ENCODE results near the gene CDC73.

Gene CDC73

DNA sequence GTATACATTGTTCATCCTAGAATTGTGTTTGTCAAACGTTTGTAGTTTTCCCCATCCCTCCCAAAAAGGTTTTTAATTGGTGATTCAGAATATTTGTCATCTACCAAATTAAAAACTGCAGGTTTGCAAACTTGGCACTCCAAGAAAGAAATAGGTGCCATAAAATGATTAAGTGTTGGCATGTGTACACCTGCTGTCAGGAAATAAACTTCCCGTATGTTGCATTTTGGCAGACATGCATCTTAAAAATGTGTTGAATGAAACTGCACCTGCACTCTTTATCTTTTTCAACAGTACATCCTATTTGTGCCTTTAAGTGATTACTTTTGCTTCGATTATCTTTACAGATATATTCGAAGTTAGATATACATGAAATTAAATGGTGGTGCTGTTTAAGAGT, 57.3 kb downstream of the CDC73 start:
- H3K4me1 ChIP-seq (ENCODE audit: low read length) = no peaks in the 10 kb centered on the region
- H2AFZ ChIP-seq (ENCODE audit: low read depth, low read length) = no peak overlapping the region
- no peak overlapping the region for H3K27ac ChIP-seq (ENCODE audit: low read length)
- TF ChIP-seq, protein P1, sequence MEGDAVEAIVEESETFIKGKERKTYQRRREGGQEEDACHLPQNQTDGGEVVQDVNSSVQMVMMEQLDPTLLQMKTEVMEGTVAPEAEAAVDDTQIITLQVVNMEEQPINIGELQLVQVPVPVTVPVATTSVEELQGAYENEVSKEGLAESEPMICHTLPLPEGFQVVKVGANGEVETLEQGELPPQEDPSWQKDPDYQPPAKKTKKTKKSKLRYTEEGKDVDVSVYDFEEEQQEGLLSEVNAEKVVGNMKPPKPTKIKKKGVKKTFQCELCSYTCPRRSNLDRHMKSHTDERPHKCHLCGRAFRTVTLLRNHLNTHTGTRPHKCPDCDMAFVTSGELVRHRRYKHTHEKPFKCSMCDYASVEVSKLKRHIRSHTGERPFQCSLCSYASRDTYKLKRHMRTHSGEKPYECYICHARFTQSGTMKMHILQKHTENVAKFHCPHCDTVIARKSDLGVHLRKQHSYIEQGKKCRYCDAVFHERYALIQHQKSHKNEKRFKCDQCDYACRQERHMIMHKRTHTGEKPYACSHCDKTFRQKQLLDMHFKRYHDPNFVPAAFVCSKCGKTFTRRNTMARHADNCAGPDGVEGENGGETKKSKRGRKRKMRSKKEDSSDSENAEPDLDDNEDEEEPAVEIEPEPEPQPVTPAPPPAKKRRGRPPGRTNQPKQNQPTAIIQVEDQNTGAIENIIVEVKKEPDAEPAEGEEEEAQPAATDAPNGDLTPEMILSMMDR (IDR thresholded peaks at IDR 0.05; ENCODE audit: low read depth, low read length) = no peak
- no peak for TF ChIP-seq EZH2phosphoT487 (IDR thresholded peaks at IDR 0.05; ENCODE audit: low read depth)
- no peak overlapping the region for H3K4me2 ChIP-seq (ENCODE audit: low read length)
- no peaks in the 10 kb centered on the region for H3K9me3 ChIP-seq (ENCODE audit: insufficient read depth, low read length)
- H3K4me3 ChIP-seq (ENCODE audit: low read length) = no peak overlapping the region
- H3K36me3 ChIP-seq (replicated peaks; ENCODE audit: low read depth, low read length) = no peaks in the 10 kb centered on the region
- H3K9ac ChIP-seq (ENCODE audit: low read length) = no peak overlapping the region
- H3K27me3 ChIP-seq (ENCODE audit: low read depth, low read length) = no peaks in the 10 kb centered on the region
- H4K20me1 ChIP-seq (ENCODE audit: insufficient read depth, low read length) = peaks cover 13% of the 10 kb centered on the region; the same call in 1 of the 2 replicates
- no peaks in the 10 kb centered on the region; the same call in 1 of the 2 replicates for H3K79me2 ChIP-seq (ENCODE audit: low read length)

DNA sequence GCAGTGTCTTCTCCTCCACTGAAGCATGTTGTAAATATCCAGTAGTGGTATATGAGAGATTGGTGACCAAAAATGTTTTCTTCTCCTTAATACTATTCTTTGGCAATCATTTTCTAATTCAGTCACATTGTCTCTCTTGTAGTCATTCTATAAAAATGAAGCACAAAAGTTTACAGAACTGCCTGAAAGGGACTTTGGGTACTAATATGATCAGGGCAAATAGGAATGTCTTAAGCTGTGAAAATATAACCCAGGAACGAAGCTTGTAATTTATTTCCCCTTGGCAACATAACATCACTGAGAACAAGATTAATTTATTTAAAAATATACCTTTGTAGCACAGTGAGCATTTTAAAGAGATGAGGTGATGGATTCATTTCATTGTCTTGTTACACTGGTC, 59.7 kb downstream of the CDC73 start:
- Histone ChIP-seq H3K79me2 (ENCODE audit: low read length) (peaks cover 10% of the 10 kb centered on the region), H3K27ac (ENCODE audit: low read length) (no peak overlapping the region), H3K4me2 (ENCODE audit: low read length) (no peak overlapping the region), H3K9me3 (ENCODE audit: insufficient read depth, low read length) (no peaks in the 10 kb centered on the region), H3K36me3 (replicated peaks; ENCODE audit: low read depth, low read length) (no peaks in the 10 kb centered on the region), H3K9ac (ENCODE audit: low read length) (no peak overlapping the region), H2AFZ (ENCODE audit: low read depth, low read length) (no peak overlapping the region), H3K4me1 (ENCODE audit: low read length) (peaks cover 7% of the 10 kb centered on the region), H4K20me1 (ENCODE audit: insufficient read depth, low read length) (peaks cover 21% of the 10 kb centered on the region; the same call in 1 of the 2 replicates), H3K4me3 (ENCODE audit: low read length) (no peak overlapping the region), H3K27me3 (ENCODE audit: low read depth, low read length) (no peaks in the 10 kb centered on the region)
- no peak for TF ChIP-seq EZH2phosphoT487 (IDR thresholded peaks at IDR 0.05; ENCODE audit: low read depth)
- TF ChIP-seq, protein P1 (IDR thresholded peaks at IDR 0.05; ENCODE audit: low read depth, low read length) = no peak

DNA sequence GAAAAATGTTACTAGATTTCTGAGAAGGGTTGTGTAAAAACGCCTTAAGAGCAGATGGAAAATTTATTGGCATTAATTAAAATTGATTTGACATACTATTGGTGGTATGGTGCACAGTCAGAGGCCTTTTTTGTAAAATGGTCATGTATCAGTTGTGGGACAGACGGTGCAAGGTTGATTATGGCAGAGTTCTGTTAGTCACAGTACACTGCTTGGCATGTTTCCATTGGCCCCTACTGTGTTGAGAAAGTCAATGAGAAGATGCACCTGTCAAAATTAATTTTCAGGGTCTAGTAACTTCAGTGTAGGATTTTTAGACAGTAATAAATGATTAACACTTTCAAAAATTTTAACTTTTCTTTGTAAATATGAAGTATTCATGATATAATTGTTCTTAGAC, 60.2 kb downstream of the CDC73 start:
- no peaks in the 10 kb centered on the region for H3K36me3 ChIP-seq (replicated peaks; ENCODE audit: low read depth, low read length)
- no peak overlapping the region for H2AFZ ChIP-seq (ENCODE audit: low read depth, low read length)
- H3K4me1 ChIP-seq (ENCODE audit: low read length) = peaks cover 12% of the 10 kb centered on the region
- H3K9ac ChIP-seq (ENCODE audit: low read length) = no peak overlapping the region
- no peak overlapping the region for H3K4me3 ChIP-seq (ENCODE audit: low read length)
- no peak for TF ChIP-seq EZH2phosphoT487 (IDR thresholded peaks at IDR 0.05; ENCODE audit: low read depth)
- TF ChIP-seq, protein P1 (IDR thresholded peaks at IDR 0.05; ENCODE audit: low read depth, low read length) = no peak
- H3K79me2 ChIP-seq (ENCODE audit: low read length) = peaks cover 10% of the 10 kb centered on the region
- H3K9me3 ChIP-seq (ENCODE audit: insufficient read depth, low read length) = no peaks in the 10 kb centered on the region
- peaks cover 24% of the 10 kb centered on the region; the same call in 1 of the 2 replicates for H4K20me1 ChIP-seq (ENCODE audit: insufficient read depth, low read length)
- no peaks in the 10 kb centered on the region for H3K27me3 ChIP-seq (ENCODE audit: low read depth, low read length)
- H3K4me2 ChIP-seq (ENCODE audit: low read length) = no peak overlapping the region
- no peak overlapping the region for H3K27ac ChIP-seq (ENCODE audit: low read length)

DNA sequence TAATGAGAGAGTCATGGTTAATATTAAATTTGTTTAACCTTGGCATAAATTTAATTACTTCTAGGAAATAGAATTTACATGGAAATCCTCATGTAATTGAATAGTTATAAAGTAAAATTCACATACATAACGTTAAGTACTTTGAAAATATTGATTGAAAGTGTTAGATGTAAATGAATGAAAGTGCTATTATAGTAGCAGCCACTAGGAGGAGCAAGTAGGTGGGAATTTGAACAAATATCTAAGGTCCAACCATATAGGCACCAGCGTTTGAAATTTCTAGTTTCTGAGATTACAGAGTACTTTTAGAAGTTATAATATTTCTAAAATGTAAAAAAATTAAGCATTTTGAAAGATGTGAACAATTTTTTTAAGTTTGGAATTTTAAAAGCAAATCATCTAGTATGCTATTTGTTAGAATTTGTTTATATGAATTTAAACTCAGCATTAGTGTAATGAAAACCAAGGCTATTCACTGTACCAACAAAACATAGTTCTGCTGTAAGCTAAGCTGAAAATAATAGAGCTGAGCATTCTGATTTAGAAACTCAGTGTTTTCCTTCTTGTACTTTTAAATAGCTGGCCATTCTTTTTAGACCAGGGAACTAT, 61.3 kb downstream of the CDC73 start:
- peaks cover 28% of the 10 kb centered on the region; the same call in 1 of the 2 replicates for H4K20me1 ChIP-seq (ENCODE audit: insufficient read depth, low read length)
- no peak overlapping the region for H2AFZ ChIP-seq (ENCODE audit: low read depth, low read length)
- no peak overlapping the region for H3K27ac ChIP-seq (ENCODE audit: low read length)
- no peaks in the 10 kb centered on the region for H3K36me3 ChIP-seq (replicated peaks; ENCODE audit: low read depth, low read length)
- TF ChIP-seq, protein P1 (IDR thresholded peaks at IDR 0.05; ENCODE audit: low read depth, low read length) = peak; percentile 91
- TF ChIP-seq EZH2phosphoT487 (IDR thresholded peaks at IDR 0.05; ENCODE audit: low read depth) = no peak
- H3K9ac ChIP-seq (ENCODE audit: low read length) = no peak overlapping the region
- no peaks in the 10 kb centered on the region for H3K27me3 ChIP-seq (ENCODE audit: low read depth, low read length)
- no peaks in the 10 kb centered on the region for H3K9me3 ChIP-seq (ENCODE audit: insufficient read depth, low read length)
- H3K79me2 ChIP-seq (ENCODE audit: low read length) = peaks cover 19% of the 10 kb centered on the region
- peak overlapping the region; percentile 8; the same call in 1 of the 2 replicates for H3K4me2 ChIP-seq (ENCODE audit: low read length)
- H3K4me1 ChIP-seq (ENCODE audit: low read length) = peaks cover 15% of the 10 kb centered on the region
- no peak overlapping the region for H3K4me3 ChIP-seq (ENCODE audit: low read length)

All from OCI-LY3 (cell line).